ENCODE measurements around the gene MALSU1. TPM values are rescaled to one million over a fixed set of nuclear protein-coding genes. Genes with fewer than 3 reads are reported as not detected.
A peak's percentile ranks its signal among the peaks of the same experiment; 100 is the strongest.

Gene MALSU1
- total and polyA plus RNA-seq, 2 of the 13 experiments (the other 11 are each of a cell fraction or from before 2014, with no cell fraction given): 72.0 to 141 TPM

- TF ChIP-seq KLF16 (CRISPR knock-in tag; IDR thresholded peaks at IDR 0.05) (peak in 1 of 2 experiments; percentile 57; a peak in 1 of 4 replicates), CBX5 (CRISPR knock-in tag; IDR thresholded peaks at IDR 0.05; ENCODE audit: borderline replicate concordance) (no peak), NFIB (CRISPR knock-in tag; IDR thresholded peaks at IDR 0.05; ENCODE audit: borderline replicate concordance) (no peak), ZNF441 (CRISPR knock-in tag; IDR thresholded peaks at IDR 0.05; ENCODE audit: borderline replicate concordance) (peak; percentile 86), MAX (IDR thresholded peaks at IDR 0.05) (no peak), ZNF260 (CRISPR knock-in tag; IDR thresholded peaks at IDR 0.05; ENCODE audit: borderline replicate concordance, low read depth) (no peak), POGZ (CRISPR knock-in tag; IDR thresholded peaks at IDR 0.05) (no peak; the same call in 1 of the 2 replicates), FOXO1 (CRISPR knock-in tag; IDR thresholded peaks at IDR 0.05) (peak; percentile 34; the same call in 1 of the 2 replicates), ZNF670 (CRISPR knock-in tag; IDR thresholded peaks at IDR 0.05; ENCODE audit: borderline replicate concordance) (no peak), ZNF747 (CRISPR knock-in tag; IDR thresholded peaks at IDR 0.05; ENCODE audit: borderline replicate concordance) (no peak), ZGPAT (CRISPR knock-in tag; IDR thresholded peaks at IDR 0.05) (peak; percentile 83; the same call in 1 of the 2 replicates), ZNF749 (CRISPR knock-in tag; IDR thresholded peaks at IDR 0.05; ENCODE audit: borderline replicate concordance) (no peak)
- TF ChIP-seq, protein P1, sequence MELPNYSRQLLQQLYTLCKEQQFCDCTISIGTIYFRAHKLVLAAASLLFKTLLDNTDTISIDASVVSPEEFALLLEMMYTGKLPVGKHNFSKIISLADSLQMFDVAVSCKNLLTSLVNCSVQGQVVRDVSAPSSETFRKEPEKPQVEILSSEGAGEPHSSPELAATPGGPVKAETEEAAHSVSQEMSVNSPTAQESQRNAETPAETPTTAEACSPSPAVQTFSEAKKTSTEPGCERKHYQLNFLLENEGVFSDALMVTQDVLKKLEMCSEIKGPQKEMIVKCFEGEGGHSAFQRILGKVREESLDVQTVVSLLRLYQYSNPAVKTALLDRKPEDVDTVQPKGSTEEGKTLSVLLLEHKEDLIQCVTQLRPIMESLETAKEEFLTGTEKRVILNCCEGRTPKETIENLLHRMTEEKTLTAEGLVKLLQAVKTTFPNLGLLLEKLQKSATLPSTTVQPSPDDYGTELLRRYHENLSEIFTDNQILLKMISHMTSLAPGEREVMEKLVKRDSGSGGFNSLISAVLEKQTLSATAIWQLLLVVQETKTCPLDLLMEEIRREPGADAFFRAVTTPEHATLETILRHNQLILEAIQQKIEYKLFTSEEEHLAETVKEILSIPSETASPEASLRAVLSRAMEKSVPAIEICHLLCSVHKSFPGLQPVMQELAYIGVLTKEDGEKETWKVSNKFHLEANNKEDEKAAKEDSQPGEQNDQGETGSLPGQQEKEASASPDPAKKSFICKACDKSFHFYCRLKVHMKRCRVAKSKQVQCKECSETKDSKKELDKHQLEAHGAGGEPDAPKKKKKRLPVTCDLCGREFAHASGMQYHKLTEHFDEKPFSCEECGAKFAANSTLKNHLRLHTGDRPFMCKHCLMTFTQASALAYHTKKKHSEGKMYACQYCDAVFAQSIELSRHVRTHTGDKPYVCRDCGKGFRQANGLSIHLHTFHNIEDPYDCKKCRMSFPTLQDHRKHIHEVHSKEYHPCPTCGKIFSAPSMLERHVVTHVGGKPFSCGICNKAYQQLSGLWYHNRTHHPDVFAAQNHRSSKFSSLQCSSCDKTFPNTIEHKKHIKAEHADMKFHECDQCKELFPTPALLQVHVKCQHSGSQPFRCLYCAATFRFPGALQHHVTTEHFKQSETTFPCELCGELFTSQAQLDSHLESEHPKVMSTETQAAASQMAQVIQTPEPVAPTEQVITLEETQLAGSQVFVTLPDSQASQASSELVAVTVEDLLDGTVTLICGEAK (IDR thresholded peaks at IDR 0.05): no peak
- TF ChIP-seq, protein P1 (CRISPR knock-in tag; IDR thresholded peaks at IDR 0.05): no peak
- TF ChIP-seq, protein P2, sequence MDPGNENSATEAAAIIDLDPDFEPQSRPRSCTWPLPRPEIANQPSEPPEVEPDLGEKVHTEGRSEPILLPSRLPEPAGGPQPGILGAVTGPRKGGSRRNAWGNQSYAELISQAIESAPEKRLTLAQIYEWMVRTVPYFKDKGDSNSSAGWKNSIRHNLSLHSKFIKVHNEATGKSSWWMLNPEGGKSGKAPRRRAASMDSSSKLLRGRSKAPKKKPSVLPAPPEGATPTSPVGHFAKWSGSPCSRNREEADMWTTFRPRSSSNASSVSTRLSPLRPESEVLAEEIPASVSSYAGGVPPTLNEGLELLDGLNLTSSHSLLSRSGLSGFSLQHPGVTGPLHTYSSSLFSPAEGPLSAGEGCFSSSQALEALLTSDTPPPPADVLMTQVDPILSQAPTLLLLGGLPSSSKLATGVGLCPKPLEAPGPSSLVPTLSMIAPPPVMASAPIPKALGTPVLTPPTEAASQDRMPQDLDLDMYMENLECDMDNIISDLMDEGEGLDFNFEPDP (CRISPR knock-in tag; conservative IDR thresholded peaks at IDR 0.05): no peak
Observed at GRCh38 chr7:23357190-23358093, 58.3 kb downstream of the MALSU1 start (continued).
